Measurements from ENCODE around the gene SPAG7.

The SPAG7 gene

DNA sequence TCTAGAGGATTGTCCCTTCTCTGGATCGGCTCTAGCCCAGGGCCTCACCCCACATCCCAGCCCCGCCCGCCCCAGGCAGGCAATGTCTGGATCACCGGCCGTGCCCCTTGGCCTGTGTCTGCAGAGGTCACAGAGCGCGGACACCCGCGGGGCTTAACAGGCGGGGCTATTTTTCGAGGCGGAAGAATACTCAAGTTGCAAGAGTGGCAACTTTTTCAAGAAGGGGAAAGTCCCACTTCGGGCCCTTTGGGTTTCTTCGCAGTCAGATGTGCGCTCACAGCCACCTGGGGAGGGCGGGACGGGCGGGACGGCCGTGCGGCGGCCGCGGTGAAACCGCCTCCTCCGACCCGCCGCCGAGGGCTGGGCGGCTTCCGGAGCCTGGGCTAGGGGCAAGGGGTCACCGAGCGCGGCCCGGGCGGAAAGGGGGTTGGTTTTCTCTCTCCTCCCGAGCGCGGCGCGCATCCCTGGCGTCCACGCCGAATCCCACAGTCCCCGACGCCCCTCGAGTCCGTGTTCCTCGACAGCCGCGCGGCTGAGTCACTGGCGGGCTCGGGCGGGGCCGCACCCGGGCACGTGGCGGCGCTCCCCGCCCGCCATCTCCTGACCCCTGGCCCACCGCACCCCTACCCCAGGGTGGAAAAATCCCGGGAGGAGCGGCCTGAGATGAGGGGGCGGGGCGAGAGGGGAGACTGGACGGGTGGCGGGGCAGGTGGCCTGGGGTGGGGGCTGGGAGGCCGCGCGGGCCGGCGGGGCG is 18.1 kb downstream of the SPAG7 start:
- peak; percentile 79 for DNase-seq

DNA sequence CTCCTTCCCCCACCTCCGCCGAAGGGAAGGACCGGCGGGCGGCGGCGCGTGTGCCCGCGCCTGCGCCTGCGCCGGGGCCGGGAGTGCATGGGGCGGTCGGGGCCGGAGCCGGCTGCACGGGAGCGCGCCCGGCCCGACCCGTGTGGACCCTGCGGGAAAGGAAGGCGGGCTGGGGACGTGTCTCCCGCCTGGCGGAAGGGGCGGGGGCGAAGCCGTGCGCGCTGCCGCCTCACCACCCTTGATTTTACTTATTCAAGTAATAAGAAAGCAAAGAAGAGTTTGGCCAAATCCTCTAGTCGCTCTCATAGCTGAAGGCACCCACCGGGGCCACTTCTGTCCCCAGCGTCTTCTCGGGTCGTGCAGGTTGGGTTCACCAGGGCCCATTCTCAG is 18.7 kb downstream of the SPAG7 start:
- peak; percentile 81 for DNase-seq

- peak; percentile 92 for DNase-seq
Observed at GRCh38 chr17:4948166-4948930, 19.3 kb downstream of the SPAG7 start, which contains the start of gene PFN1. Gene PFN1, minus strand, starts transcription at chr17:4948530. Its CDS starts 136 bp downstream, at chr17:4948394.

DNA sequence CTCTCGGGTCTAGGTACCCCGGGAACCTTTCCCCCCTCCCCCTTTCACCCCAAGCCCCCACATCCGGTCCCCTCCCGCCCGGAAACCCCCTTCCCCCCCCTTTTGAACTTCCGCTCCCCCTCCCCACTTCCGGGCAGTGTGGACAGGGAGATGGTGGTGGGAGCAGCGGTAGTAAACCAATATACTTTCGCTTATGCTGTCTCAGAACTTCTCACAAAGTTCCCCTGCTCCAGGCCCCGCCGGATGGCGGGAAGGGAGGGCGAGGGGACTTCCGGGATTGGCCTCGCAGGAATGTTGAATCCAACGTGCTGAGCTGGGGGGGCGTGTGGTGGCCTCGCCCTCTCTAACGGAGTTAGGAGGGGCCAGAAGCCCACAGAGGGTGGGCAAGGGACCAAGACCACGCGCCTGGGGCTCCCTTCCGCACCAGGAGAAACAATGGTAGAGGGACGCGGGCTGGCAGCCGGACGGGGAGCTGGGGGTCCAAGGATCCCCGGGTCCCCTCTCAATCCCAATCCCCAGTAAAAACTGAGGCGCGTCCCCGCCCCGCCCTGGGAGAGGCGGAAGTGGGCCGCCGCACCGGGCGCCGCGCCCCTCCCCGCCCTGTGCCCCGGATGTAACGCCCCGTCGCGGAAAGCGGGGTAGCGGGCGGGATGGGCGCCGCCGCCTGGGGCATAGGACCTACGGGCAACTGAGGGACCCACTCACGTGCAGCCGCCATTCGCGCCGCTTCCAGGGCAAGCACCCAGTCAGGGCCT is 20.0 kb downstream of the SPAG7 start:
- DNase-seq, result peak; percentile 73

- DNase-seq, result no peak
Observed at GRCh38 chr17:4947010-4947410, 20.6 kb downstream of the SPAG7 start.

GRCh38 chr17:4946312-4946976 is 21.2 kb downstream of the SPAG7 start:
- DNase-seq, result no peak

DNA sequence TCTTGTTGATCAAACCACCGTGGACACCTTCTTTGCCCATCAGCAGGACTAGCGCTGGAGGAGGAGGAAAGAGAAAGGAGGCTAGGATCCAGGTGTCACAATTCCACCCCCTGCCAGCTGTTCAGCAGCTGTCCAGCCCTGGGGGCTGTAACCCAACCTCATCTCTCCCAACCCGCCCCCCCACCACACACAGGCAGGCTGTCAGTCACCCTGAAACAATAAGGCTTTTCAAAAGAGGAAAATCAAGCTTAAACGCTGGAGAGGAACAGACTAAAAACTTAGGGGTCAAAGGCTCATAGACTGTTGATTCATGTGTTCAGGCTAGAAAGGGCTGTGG is 21.7 kb downstream of the SPAG7 start:
- DNase-seq, result no peak

DNA sequence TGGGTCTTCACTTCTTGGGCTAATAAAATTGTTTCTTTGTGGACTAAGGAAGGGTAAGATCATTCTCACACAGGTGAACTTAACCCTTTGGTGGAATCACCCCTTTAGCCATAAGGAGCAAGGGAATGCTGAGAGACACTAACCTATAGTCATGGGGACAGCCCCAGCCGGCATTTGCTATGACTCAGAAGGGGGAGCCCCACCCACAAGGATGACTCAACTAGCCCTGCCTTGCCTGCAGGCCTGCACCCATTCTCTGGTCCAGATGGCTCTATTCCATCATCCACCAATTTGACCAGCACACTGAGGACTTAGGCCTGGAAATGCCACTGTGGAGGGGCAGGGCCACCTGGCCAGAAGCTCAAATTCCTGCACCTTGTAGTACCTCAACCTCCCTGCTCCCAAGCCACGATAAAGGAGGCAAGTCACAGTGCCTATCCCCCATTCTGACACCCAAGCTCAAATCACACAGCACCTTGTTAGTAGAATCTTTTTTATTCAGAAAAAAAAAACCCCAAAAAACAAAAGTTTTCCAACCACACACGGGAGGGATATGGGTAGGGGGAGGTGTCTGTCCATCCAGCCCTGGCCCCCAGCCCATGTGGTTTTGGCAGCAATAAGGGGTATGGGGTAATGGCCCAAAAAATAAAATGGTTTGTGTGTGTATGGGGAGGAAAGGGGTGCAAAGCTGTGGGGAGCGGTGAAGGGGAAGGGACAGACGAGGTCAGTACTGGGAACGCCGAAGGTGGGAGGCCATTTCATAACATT is 22.3 kb downstream of the SPAG7 start:
- DNase-seq, result peak; percentile 88

GRCh38 chr17:4944554-4945175 is 23.0 kb downstream of the SPAG7 start:
- peak; percentile 45 for DNase-seq

- DNase-seq, result peak; percentile 57
Observed at GRCh38 chr17:4944163-4944553, 23.5 kb downstream of the SPAG7 start.

DNA sequence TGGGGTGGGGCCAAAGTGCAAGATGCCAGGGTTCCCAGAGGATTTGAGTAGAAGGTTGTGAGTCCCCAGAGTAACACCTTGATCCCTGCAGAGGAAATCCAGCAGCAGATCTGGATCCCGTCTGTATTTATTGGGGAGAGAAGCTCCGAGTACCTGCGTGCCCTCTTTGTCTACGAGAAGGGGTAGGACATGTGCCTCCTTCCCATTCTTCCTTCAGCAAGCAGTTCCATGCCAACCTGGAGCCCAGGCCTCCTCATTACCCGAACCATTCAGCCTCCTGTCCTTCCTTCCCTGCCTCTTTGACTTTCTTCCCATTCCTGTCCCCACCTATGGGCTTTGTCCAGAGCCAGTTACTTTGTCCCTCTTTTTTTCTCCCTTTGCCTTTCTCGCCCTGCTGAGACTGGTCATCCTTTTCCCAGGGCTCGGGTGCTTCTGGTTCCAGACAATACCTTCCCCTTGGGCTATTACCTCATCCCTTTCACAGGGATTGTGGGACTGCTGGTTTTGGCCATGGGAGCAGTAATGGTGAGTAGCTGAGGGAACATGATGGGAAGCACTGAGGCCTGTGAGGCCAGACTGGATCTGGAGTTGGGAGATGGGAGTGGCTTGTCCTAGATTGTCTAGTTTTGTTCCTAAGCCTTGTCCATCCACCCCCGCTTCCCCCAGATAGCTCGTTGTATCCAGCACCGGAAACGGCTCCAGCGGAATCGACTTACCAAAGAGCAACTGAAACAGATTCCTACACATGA is 24.7 kb downstream of the SPAG7 start:
- no peak for DNase-seq

GRCh38 chr17:4941319-4941610 is 26.4 kb downstream of the SPAG7 start:
- DNase-seq, result no peak

DNA sequence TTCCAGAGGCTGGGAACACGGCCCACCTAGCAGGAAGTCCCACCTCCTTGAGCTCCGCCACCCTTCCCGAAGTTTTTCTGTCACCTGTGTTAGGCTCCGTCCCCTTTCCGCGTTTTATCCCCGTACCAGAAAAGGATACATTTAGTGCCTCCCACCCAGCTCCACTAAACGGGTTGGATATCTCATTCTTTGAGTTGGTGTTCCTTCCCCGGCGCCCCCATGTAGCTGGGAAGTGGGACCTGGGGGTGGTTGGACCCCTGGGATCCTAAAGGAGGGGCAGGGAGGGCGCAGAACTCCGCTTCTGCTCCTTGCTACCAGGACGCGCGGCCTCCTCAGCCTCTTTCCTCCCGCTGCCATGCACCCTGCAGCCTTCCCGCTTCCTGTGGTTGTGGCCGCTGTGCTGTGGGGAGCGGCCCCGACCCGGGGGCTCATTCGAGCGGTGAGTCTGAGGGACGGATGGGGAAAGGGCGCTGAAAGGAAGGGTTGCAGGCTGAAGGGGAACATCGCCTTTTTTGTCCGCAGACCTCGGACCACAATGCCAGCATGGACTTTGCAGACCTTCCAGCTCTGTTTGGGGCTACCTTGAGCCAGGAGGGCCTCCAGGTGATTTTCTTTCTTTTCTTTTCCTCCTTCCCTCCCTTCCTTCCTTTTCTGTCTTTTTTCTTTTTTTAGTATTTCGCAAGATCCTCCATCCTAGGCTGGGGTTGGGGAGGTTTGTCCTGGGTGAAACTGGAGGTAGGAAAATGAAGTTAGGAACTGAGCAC is 26.9 kb downstream of the SPAG7 start:
- DNase-seq, result peak; percentile 41

DNA sequence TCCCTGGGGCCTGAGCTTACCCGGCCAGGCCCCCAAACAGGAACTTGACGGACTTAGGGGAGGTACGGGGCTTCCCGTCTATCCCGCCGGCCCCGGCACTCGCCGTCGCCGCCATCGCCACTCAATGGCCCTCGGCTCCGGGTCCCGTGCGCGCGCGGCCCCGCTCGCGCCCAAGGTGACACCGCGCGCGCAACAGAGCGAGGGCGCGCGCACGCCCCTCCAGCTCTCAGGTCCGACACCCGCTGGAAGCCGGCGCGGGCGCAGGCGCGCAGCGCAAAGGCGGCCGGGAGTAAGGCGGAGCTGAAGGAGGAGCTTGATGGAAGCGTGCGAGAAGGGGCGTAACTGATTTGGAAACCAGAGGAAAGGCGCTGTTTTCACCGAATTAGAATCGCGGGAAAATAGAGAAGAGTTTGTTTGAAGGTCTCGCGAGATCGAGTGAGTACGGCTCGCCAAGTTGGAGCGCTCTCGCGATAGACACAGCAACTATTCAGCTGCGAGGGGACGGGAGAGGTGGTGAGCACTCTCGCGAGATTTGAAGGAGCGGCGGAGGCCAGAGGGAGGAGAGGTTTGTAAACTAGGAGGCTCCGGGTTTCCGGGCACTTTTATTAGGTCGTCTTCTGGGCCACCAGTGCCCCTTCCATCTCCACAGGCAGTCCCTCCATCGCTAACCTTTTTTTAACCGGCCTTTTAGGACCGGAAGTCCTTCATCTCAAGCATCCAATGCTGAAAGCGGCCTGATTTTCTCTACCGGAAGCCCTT is 27.6 kb downstream of the SPAG7 start, which contains the start of the genes RNF167 and SLC25A11:
Gene RNF167 (plus strand): TSS at position 473 of the 759 bp plus-strand sequence. CDS start 642 bp downstream, outside the sequence.
Gene SLC25A11 (minus strand): TSS at position 251 of the 759 bp plus-strand sequence. CDS start 136 bp downstream, at position 115.
- peak; percentile 98 for DNase-seq

DNA sequence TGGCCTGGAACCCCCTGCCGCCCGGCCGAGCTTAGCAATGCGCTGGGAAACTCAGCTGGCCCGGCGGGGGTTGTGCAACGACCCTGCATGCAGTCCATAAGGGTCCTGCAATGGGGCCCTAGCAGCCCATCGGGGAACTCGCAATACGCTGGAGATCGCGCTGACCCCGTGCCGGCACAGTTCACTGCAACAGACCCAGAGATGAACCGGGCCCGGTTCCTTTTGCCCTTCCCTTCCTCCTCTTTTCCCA is 28.1 kb downstream of the SPAG7 start:
- DNase-seq, result peak; percentile 29

DNA sequence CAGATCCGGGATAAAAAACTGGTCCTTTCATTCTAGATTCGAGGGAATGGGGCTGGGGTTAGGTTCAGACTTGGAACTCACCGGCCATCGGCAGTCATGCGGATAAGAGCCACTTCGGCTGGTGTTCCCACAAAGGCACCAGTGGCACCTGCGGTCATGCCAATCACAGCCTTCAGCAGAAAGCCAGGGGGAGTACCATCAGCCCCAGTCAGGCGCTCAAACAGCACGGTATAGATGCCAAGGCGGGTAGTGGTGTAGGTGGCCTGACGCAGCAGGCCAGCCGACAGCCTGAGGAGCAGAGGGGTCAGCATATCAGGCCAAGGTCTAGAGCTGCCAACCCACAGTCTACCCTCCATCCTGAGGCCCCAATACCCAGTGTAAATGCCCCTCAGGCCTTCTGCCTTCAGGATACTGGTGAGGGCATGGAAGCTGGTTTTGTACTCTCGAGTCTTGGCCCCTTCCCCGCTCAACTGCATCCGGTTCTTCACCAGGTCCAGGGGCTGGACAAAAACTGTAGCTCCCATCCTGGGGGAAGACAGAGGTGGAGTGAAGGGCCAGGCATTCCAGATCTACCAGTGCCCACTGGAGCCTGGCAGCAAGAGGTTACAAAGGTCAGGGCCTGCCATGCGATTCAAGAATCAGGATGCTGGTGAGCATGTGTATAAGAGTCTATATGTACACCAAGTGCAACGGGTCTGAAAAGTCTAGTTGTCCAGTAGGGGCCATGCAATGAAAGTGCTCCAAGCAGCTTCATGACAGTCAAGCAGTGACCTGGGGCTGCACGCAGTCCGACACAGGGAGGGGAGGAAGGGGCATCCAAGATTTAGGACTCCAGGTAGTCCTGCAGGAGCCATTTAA is 28.7 kb downstream of the SPAG7 start:
- DNase-seq, result no peak

DNA sequence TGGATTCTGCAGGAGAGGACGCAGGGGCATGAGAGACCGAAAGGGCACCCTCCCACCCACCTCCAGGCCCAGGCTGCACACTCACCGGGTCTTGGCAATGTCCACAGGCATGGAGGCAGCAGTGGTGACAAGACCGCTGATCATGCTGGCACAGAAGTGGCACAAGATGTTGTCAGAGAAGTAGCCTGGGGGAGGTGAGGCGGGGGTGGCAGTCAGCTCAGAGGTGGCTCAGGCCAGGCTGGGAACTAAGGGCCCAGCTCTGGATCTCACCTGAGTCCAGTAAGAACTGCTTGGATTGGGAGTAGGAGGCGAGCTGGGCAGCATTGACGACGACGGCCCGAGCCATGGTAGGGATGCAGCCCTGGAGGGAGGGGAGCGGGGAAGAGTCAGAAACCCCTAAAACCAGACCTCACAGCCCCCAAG is 29.5 kb downstream of the SPAG7 start:
- no peak for DNase-seq

DNA sequence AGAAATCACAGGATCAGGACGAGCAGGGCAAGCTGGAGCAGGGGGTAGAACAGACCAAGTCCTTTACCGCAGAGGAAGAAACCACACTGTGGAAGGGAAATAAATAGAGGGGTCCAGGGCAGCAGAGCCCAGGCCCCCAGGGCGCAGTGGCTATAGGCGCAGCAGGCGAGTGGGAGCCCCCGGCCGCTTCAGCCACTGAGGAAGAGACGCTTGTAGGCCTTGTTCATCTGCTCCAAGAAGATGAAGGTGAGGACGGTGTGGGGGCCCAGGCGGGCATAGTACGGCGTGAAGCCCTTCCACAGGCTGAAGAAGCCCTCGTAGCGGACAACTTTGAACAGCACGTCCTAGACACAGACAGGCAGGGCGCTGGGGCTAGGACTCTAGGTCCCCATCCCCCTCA is 30.1 kb downstream of the SPAG7 start:
- no peak for DNase-seq

DNA sequence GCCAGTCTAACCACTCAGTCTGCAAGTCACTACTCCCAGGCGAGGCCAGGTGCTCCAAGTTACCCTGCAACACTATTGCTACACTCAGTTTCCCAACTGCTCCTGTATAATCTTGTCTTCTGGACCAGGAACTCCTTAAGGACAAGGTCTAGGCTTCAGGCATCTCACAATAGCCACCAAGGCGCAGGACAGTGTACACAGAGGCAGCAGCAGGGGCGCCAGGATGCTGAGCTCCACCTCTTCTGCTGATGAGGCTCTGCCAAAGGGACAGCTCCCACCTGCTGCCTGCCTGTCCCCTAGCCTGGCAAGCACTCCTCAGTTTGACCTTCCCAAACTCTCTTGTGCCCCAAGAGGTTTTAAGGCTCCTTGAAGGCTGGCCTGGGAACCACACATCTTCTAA is 31.2 kb downstream of the SPAG7 start:
- DNase-seq, result no peak

Data from stimulated activated CD4-positive, alpha-beta T cell treated with anti-CD3 and anti-CD28 coated beads, Interleukin-1b, Interleukin-23, amount 100 ng/mL, for 48 hours (primary cell).